Tibial nerve (tissue), 3 donors: Measurements from ENCODE around the gene MPP4.

Source experiments
- CTCF ChIP-seq, 5 experiments: fragments of 200-600 bp in 3 of 5; fragments of 450-650 bp in 2 of 5; sonication (generic) in 3 of 5; IDR thresholded peaks; one replicate each; pipeline ENCODE4 v1.5.1; 2016 to 2019; ENCODE audit warnings: antibody characterized with exemption in 5 of 5, mild to moderate bottlenecking in 3 of 5, moderate library complexity in 2 of 5
- POLR2A ChIP-seq, 2 donors: fragments of 450-650 bp; IDR thresholded peaks; one replicate each; pipeline ENCODE4 v1.6.1; 2017; ENCODE audit warnings: antibody characterized with exemption in 2 of 2, mild to moderate bottlenecking in 2 of 2, moderate library complexity in 2 of 2

- TF ChIP-seq CTCF (IDR thresholded peaks at IDR 0.05) = no peak
- TF ChIP-seq POLR2A (IDR thresholded peaks at IDR 0.05) = no peak
Observed at GRCh38 chr2:201674794-201675193, 23.6 kb downstream of the MPP4 start.
